AG08396 (cell line): ENCODE data around the gene NPY4R2.
"Not testable (repeated sequence)": the region's sequence is repeated elsewhere in the genome, so short reads cannot be mapped to it uniquely, and the experiment has no call there.

Source experiments
- DNase-seq: peaks from one replicate; pipeline ENCODE4 v3.0.0; 2012; ENCODE audit warnings: low spot score, mixed read lengths

NPY4R2 gene

GRCh38 chr10:47933462-47933861, 15.0 kb downstream of the NPY4R2 start:
- DNase-seq: not testable (repeated sequence)

DNA sequence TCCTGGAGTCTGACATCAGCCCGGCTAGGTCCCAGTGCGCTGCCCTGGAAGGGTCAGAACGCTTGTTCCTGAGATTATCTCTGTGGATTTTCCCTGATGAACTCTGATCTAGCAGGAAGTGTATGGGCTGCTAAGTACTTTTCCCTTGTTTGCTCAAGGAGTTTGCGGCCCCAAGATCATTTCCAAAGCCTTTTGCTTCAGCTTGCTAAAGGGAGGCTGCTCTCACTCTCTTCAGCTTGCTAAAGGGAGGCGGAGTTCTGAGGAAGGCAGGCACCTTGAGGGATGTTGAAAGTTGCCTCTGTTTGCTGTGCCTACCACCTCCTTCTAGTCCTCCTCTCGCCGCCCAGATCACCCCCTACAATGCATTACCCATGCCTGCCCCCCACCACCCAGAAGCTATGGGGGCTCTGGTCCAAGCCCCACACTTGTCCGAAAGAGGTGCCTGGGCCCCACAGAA, 18.3 kb downstream of the NPY4R2 start:
- DNase-seq: not testable (repeated sequence)

DNA sequence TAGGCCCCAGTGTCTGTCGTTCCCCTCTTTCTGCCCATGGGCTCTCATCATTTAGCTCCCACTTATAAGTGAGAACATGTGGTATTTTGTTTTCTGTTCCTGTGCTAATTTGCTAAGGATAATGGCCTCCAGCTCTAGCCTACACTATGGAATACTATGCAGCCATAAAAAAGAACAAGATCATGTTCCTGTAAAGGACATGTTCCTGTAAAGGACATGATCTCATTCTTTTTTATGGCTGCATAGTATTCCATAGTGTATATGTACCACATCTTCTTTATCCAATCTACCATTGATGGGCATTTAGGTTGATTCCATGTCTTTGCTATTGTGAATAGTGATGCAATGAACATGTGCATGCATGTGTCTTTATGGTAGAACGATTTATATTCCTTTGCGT, 19.2 kb downstream of the NPY4R2 start:
- DNase-seq: not testable (repeated sequence)

GRCh38 chr10:47940821-47941220, 22.4 kb downstream of the NPY4R2 start:
- DNase-seq: not testable (repeated sequence)

DNA sequence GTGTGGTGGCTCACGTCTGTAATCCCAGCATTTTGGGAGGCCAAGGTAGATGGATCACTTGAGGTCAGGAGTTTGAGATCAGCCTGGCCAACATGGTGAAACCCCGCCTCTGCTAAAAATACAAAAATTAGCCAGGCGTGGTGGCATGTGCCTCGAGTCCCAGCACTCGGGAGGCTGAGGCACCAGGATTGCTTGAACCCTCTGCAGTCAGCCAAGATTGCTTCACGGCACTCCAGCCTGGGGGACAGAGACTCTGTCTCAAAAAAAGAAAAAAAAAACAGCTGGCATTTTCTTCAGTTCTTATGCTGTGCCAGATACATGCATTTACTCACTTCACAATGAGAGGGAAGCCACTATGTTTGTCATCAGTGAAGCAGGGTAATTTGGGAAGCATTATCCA, 22.9 kb downstream of the NPY4R2 start:
- DNase-seq: not testable (repeated sequence)

- not testable (repeated sequence) for DNase-seq
Observed at GRCh38 chr10:47942351-47943019, 24.0 kb downstream of the NPY4R2 start.

- DNase-seq: not testable (repeated sequence)
Observed at GRCh38 chr10:47943328-47943727, 24.9 kb downstream of the NPY4R2 start.

- not testable (repeated sequence) for DNase-seq
Observed at GRCh38 chr10:47947424-47947823, 29.0 kb downstream of the NPY4R2 start.

DNA sequence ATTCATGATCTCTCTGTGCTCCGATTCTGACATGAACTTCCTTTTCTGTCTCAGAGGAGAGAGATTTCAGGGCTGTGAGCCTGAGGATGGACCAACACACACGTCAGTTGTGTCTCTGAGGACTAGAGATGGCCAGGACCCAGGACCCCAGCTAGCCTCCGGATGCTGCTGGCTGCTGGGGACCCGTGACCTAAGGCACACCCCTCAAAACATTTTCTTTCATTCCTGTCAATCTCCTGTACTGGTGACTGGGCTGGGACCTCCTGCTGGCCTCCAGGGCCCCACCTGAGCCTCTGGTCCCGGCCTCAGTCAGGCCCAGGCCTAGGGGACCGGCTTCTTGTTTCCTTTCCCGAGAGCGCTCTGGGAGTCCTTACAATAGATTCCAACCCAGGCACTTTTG, 38.7 kb downstream of the NPY4R2 start:
- not testable (repeated sequence) for DNase-seq

GRCh38 chr10:47959677-47960076, 41.2 kb downstream of the NPY4R2 start:
- not testable (repeated sequence) for DNase-seq

DNA sequence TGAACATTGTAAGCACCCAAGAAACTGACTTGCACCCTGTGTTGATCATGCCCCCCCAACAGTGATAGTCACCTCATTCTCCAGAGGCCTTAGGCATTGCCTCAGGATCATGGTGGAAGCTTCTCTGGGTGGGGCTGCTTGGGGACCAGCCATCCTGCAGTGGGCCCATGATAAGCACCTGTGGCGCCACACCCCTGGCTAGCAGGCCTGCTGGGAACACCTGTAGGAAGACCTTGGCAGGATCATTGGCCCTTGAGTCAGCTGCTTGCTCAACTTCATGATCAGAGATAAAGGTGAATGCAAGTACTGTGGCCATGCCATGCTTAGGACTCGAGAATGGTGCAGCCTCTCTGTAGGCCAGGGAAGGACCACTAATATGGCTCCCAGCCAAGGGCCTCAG, 42.2 kb downstream of the NPY4R2 start:
- not testable (repeated sequence) for DNase-seq

DNA sequence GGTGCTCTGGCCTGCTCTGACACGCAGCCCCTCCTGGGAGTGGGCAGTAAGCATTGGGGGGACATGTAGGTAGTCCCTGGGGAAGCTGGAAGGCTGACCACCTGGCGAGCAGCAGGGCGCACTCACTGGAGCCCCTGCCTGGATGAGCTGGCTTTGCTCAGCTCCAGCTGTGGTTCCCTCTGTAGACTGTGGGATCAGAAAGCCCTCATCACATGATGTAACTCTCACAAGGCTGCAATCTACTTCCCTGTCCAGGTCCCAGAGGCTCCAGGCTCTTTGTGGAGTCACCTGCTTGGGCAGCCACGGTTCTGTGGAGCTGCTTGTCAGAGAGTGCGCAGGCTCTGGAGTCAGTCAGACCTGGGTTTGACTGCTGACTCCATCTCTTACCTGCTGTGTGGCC, 44.3 kb downstream of the NPY4R2 start:
- DNase-seq: not testable (repeated sequence)

DNA sequence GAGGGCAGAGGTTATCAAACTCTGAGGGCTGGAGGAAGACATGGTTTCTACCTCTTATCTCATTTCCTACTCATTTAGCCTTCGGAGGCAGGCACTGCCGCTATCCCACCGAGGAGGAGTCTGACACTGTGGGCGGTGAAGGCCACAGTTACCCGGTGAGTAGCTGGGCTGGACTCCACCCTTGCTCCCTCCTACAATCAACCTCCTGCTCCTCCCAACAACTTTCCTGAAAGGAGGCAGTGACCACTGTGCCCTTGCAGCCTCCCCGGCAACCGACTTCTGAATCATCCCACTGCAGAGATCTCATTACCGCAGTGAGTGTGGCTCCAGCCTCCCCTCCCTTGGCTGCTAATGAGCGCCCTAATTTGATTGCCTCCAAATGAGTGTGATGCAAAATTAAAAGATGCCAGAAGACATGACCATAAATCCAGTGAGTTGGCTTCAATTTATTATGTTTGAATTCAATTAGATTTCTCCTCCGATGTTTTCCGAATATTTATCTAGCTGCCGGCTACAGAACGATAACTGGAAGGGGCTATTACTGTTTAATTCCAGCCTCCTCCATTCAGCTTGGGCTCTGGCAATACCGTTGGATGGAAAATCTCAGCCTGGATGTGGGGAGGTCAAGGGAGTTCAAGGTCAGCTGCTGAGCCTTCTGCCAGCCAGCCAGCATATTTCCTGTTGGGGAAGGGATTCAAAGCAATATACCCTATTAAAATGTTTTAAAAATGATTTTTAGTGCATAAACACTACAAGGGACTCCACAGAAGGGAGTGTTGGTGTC, 46.0 kb downstream of the NPY4R2 start:
- not testable (repeated sequence) for DNase-seq

DNA sequence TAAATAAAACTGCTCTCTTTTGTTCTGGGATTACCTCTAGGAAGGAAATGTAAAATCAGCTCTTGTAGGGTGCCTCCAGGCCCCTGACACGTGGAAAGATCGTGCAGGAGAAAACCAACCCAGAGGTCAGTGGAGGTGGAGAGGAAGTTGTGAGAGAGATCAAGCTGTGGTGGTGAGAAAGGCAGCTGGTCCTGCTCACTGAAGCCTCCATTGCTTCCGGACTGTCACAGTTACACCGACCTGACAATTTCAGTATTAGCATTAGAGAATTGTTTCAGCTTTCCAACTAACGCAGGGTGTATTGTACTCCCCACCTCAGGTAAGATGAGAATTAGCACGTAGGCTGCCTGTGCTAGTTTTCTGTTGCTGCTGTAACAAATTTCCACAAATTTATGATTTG, 50.5 kb downstream of the NPY4R2 start:
- not testable (repeated sequence) for DNase-seq

GRCh38 chr10:47970047-47970446, 51.6 kb downstream of the NPY4R2 start:
- not testable (repeated sequence) for DNase-seq

DNA sequence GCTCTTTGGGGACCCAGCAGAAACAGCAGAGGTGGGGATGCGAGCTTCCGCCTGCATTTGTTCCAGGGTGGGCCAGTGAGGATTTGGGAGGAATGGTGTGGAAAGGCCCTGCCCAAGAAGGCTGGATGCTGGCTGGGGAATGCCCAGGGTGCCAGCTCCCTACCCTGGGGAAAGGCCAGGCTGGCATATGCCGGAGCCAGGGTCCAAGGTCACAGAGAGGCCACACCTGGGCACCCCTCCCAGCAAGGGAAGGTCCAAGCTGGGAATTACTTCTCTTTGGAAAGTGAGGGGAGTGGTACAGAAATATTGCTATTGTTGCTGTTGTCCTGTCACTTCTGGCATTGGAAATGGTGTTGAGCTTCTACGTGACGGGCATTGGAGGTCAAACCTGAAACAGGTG, 53.1 kb downstream of the NPY4R2 start:
- not testable (repeated sequence) for DNase-seq

- DNase-seq: not testable (repeated sequence)
Observed at GRCh38 chr10:47972077-47972476, 53.6 kb downstream of the NPY4R2 start.
